Measurements from ENCODE around the gene CCT3.

CCT3 gene

GRCh38 chr1:156276532-156276931, 61.6 kb downstream of the CCT3 start:
- no peak for DNase-seq

GRCh38 chr1:156270314-156270713, 67.8 kb downstream of the CCT3 start:
- DNase-seq: no peak

GRCh38 chr1:156268336-156268735, 69.8 kb downstream of the CCT3 start:
- DNase-seq: no peak

- no peak for DNase-seq
Measured at GRCh38 chr1:156266051-156266450, 72.0 kb downstream of the CCT3 start.

GRCh38 chr1:156263288-156263655, 74.8 kb downstream of the CCT3 start:
- DNase-seq: no peak

GRCh38 chr1:156262461-156263287, 75.4 kb downstream of the CCT3 start:
- DNase-seq: no peak

GRCh38 chr1:156260896-156261295, 77.2 kb downstream of the CCT3 start:
- DNase-seq: no peak

- DNase-seq: no peak
Measured at GRCh38 chr1:156259805-156260204, 78.3 kb downstream of the CCT3 start.

Data from NCI-H1694 (cell line).